ENCODE measurements around the gene MATK. TPM values are rescaled to one million over a fixed set of nuclear protein-coding genes. Genes with fewer than 3 reads are reported as not detected.

MATK gene
- total RNA-seq, 5 donors from 2014 or later (not counting 1 experiment from before 2014, with no cell fraction given), result 9.2 to 41.4 (median 20.6) TPM

- no peak for ATAC-seq (replicated peaks in 1 of 4)
- Mint-ChIP-seq H3K4me3 (no peak overlapping the region), H3K27ac (no peak overlapping the region), H3K4me1 (peaks cover 6 to 22% (median 15%) of the 10 kb centered on the region in 3 donors), H3K36me3 (peaks cover 17% of the 10 kb centered on the region), H3K9me3 (peaks cover 6 to 17% (median 16%) of the 10 kb centered on the region in 3 donors), H3K27me3 (no peaks in the 10 kb centered on the region)
- H3K27me3 ChIP-seq (replicated peaks in 1 of 2; ENCODE audit: control insufficient read depth in 2 of 2, extremely low read depth in 1 of 2, insufficient read depth in 2 of 2, low read length in 1 of 2), result peaks cover 0 to 6% of the 10 kb centered on the region in 2 experiments
- H3K4me1 ChIP-seq (ENCODE audit: control insufficient read depth in 1 of 2, extremely low read depth in 1 of 2, insufficient read depth in 2 of 2, low read length in 2 of 2), result peaks cover 3 to 24% of the 10 kb centered on the region in 2 experiments
- ChIA-PET CTCF (interaction anchor here in 1 of 2 donors (0.6 to 1.2 kb wide), 2 partner anchors 38 to 207 kb away, joined by 3 to 5 read pairs; no protein-coding TSS in a partner anchor), POLR2A (interaction anchor here in 1 of 2 donors (0.6 kb wide), 1 partner anchor 14 kb away, joined by 3 read pairs; no protein-coding TSS in a partner anchor)
- 83% methylated on average over 6 of the region's 9 CpGs for WGBS (ENCODE audit: insufficient coverage)
- H3K4me3 ChIP-seq (ENCODE audit: control insufficient read depth in 1 of 2, extremely low read depth in 1 of 2, low read length in 1 of 2), result no peak overlapping the region
- peaks cover 3% of the 10 kb centered on the region for H3K9me3 ChIP-seq
- no peak for DNase-seq
- peaks cover 8 to 16% of the 10 kb centered on the region in 2 donors for H3K36me3 ChIP-seq (ENCODE audit: control insufficient read depth in 2 of 2, extremely low read depth in 1 of 2, insufficient read depth in 1 of 2, low read length in 1 of 2)
- H3K27ac ChIP-seq (ENCODE audit: low read length), result no peak overlapping the region
Measured at GRCh38 chr19:3780786-3781304, 5.3 kb downstream of the MATK start.

DNA sequence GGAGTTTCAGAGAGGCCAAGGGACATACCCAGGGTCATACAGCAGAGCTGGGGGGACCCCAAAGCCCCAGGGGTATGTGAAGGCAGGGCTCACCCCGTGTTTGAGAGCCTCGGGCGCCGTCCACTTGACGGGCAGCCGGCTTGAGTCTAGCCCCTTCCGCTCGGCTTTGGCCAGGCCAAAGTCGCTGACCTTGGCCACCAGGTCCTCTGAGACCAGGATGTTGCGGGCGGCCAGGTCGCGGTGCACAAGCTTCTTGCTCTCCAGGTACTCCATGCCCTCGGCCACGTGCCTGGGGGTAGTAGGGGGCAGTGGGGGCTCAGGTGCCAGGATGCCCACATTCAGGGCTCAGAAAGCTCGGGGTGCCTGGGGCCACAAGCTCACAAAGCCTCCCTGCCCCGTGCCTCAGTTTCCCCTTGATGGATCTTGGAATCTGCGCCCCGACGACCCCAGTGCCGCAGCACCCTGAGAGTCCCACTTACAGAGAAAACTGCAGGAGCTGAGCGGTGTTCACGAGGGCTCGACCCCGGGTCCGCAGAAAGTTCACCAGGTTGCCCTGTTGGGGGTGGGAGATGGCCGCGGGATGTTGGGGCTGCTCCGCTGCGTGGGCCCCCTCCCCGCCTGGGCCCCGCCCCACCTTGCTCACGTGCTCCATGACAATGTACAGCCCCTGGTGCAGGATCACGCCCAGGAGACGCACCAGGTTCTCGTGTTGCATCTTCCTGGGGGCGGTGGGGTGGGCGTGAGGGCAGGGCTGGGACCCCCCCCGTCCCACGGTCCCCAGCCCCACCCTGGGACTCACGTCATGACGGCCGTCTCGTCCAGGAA lies 7.1 kb downstream of the MATK start:
- POLR2A ChIA-PET, result no interaction called here

DNA sequence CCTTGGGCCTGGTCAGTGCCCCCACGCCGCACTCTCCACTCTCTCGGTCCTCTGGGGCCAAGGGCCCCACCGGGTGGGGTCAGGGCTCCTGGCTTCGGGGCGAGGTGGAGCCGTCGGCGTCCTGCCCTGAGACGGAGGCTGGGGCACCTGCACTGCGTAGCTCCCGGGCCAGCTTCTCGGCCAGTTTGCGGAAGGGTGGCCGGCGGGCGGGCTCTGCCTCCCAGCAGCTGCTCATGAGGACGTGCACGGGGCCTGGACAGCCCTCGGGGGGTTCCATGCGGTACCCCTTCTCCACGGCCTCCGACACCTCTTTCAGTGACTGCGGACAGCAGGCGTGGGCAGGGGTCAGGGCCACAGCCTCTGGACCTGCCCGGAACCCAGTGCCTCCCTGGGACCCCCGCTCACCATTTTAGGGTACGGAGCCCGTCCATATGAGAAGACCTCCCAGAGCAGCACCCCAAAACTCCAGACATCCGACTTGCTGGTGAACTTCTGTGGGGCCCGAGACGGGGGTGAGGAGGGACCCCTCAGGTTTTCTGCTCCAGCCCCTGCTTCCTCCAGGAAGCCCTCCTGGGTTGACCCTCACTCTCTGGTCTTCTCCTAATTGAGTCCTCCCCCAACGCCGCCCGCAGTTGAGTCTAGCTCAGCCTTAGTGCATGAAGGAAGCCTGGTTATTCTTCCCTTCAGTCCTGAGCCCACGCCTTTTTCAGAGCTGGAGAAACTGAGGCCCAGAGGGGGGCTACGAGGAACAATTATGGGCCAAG lies 7.9 kb downstream of the MATK start:
- POLR2A ChIA-PET, result no interaction called here
- Histone ChIP-seq H3K4me3 (ENCODE audit: control insufficient read depth in 1 of 2, extremely low read depth in 1 of 2, low read length in 1 of 2) (no peak overlapping the region), H3K4me1 (ENCODE audit: control insufficient read depth in 1 of 2, extremely low read depth in 1 of 2, insufficient read depth in 2 of 2, low read length in 2 of 2) (peaks cover 0 to 6% of the 10 kb centered on the region in 2 experiments), H3K27ac (ENCODE audit: low read length) (no peak overlapping the region), H3K27me3 (replicated peaks in 1 of 2; ENCODE audit: control insufficient read depth in 2 of 2, extremely low read depth in 1 of 2, insufficient read depth in 2 of 2, low read length in 1 of 2) (no peaks in the 10 kb centered on the region), H3K9me3 (peaks cover 3% of the 10 kb centered on the region), H3K36me3 (ENCODE audit: control insufficient read depth in 2 of 2, extremely low read depth in 1 of 2, insufficient read depth in 1 of 2, low read length in 1 of 2) (peaks cover 3 to 10% of the 10 kb centered on the region in 2 donors)
- Mint-ChIP-seq H3K27ac (no peak overlapping the region), H3K4me1 (peaks cover 4 to 7% (median 7%) of the 10 kb centered on the region in 3 donors), H3K27me3 (no peaks in the 10 kb centered on the region), H3K9me3 (peaks cover 6 to 17% (median 16%) of the 10 kb centered on the region in 3 donors), H3K4me3 (no peak overlapping the region), H3K36me3 (peaks cover 17% of the 10 kb centered on the region)
- WGBS (ENCODE audit: insufficient coverage), result 95% methylated on average over 35 of the region's 37 CpGs
- no peak for DNase-seq
- ATAC-seq (replicated peaks in 1 of 4), result no peak
- CTCF ChIA-PET, result interaction anchor here in 1 of 2 donors (0.6 kb wide), 1 partner anchor 465 kb away, joined by 3 read pairs; no protein-coding TSS in a partner anchor

More for the DNA sequence above, 7.1 kb downstream of the MATK start:
- Mint-ChIP-seq H3K4me1 (peaks cover 4 to 9% (median 6%) of the 10 kb centered on the region in 3 donors), H3K27me3 (no peaks in the 10 kb centered on the region), H3K36me3 (peaks cover 17% of the 10 kb centered on the region), H3K9me3 (peaks cover 6 to 17% (median 16%) of the 10 kb centered on the region in 3 donors), H3K27ac (no peak overlapping the region), H3K4me3 (no peak overlapping the region)
- Histone ChIP-seq H3K36me3 (ENCODE audit: control insufficient read depth in 2 of 2, extremely low read depth in 1 of 2, insufficient read depth in 1 of 2, low read length in 1 of 2) (peaks cover 8 to 16% of the 10 kb centered on the region in 2 donors), H3K9me3 (peaks cover 3% of the 10 kb centered on the region), H3K27me3 (replicated peaks in 1 of 2; ENCODE audit: control insufficient read depth in 2 of 2, extremely low read depth in 1 of 2, insufficient read depth in 2 of 2, low read length in 1 of 2) (no peaks in the 10 kb centered on the region), H3K27ac (ENCODE audit: low read length) (no peak overlapping the region), H3K4me3 (ENCODE audit: control insufficient read depth in 1 of 2, extremely low read depth in 1 of 2, low read length in 1 of 2) (no peak overlapping the region), H3K4me1 (ENCODE audit: control insufficient read depth in 1 of 2, extremely low read depth in 1 of 2, insufficient read depth in 2 of 2, low read length in 2 of 2) (peaks cover 0 to 9% of the 10 kb centered on the region in 2 experiments)
- DNase-seq (no peak), ATAC-seq (replicated peaks in 1 of 4) (no peak)
- 88% methylated on average over 35 of the region's 44 CpGs for WGBS (ENCODE audit: insufficient coverage)
- CTCF ChIA-PET, result interaction anchor here in 1 of 2 donors (0.6 kb wide), 1 partner anchor 464 kb away, joined by 3 read pairs; no protein-coding TSS in a partner anchor

DNA sequence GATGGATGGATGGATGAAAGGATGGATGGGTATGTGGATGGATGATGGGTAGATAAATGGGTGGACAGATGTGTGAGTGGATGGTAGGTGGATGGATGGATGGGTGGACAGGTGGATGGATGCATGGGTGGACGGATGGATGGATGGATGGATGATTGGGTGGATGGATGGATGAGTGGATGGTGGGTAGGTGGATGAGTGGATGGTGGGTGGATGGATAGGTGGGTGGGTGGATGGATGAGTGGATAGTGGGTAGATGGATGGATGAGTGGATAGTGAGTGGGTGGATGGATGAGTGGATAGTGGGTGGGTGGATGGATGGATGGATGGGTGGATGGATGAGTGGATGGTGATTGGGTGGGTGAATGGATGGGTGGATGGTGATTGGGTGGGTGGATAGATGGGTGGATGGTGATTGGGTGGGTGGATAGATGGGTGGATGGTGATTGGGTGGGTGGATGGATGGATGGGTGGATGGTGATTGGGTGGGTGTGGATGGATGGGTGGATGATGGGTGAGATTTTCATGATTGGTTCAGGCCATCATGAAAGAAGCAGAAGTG lies 9.6 kb downstream of the MATK start:
- Mint-ChIP-seq H3K36me3 (peaks cover 3% of the 10 kb centered on the region), H3K4me3 (no peak overlapping the region), H3K9me3 (peaks cover 0 to 8% (median 7%) of the 10 kb centered on the region in 3 donors), H3K27me3 (no peaks in the 10 kb centered on the region), H3K4me1 (peaks cover 4 to 8% (median 7%) of the 10 kb centered on the region in 3 donors), H3K27ac (no peak overlapping the region)
- ATAC-seq (replicated peaks in 1 of 4), result no peak
- POLR2A ChIA-PET, result no interaction called here
- CTCF ChIA-PET, result no interaction called here
- DNase-seq, result no peak
- Histone ChIP-seq H3K4me1 (ENCODE audit: control insufficient read depth in 1 of 2, extremely low read depth in 1 of 2, insufficient read depth in 2 of 2, low read length in 2 of 2) (peaks cover 0 to 4% of the 10 kb centered on the region in 2 experiments), H3K4me3 (ENCODE audit: control insufficient read depth in 1 of 2, extremely low read depth in 1 of 2, low read length in 1 of 2) (no peak overlapping the region), H3K27ac (ENCODE audit: low read length) (no peak overlapping the region), H3K27me3 (replicated peaks in 1 of 2; ENCODE audit: control insufficient read depth in 2 of 2, extremely low read depth in 1 of 2, insufficient read depth in 2 of 2, low read length in 1 of 2) (no peaks in the 10 kb centered on the region), H3K36me3 (ENCODE audit: control insufficient read depth in 2 of 2, extremely low read depth in 1 of 2, insufficient read depth in 1 of 2, low read length in 1 of 2) (no peaks in the 10 kb centered on the region), H3K9me3 (peaks cover 3% of the 10 kb centered on the region)
- WGBS (ENCODE audit: insufficient coverage), result 95% methylated on average over 1 of the region's 1 CpG

DNA sequence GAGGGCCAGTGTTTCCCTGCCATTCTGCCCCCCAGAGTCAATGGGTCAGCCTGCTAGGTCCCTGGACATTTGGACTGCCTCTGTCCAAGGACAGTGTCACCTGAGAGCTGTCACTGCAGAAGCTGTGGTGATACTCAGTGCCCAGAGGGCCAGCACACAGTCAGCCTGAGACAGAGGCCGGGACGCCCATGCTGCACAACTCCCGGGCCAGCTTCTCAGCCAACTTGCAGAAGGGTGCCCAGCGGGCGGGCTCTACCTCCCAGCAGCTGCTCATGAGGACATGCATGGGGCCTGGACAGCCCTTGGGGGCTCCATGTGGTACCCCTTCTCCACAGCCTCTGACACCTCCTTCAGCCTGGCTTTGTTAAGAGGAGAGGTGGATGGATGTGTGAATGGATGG lies 10.3 kb downstream of the MATK start:
- no peak for ATAC-seq (replicated peaks in 1 of 4)
- Histone ChIP-seq H3K4me1 (ENCODE audit: control insufficient read depth in 1 of 2, extremely low read depth in 1 of 2, insufficient read depth in 2 of 2, low read length in 2 of 2) (no peaks in the 10 kb centered on the region), H3K27ac (ENCODE audit: low read length) (no peak overlapping the region), H3K36me3 (ENCODE audit: control insufficient read depth in 2 of 2, extremely low read depth in 1 of 2, insufficient read depth in 1 of 2, low read length in 1 of 2) (no peaks in the 10 kb centered on the region), H3K27me3 (replicated peaks in 1 of 2; ENCODE audit: control insufficient read depth in 2 of 2, extremely low read depth in 1 of 2, insufficient read depth in 2 of 2, low read length in 1 of 2) (no peaks in the 10 kb centered on the region), H3K4me3 (ENCODE audit: control insufficient read depth in 1 of 2, extremely low read depth in 1 of 2, low read length in 1 of 2) (no peak overlapping the region), H3K9me3 (no peaks in the 10 kb centered on the region)
- POLR2A ChIA-PET, result no interaction called here
- WGBS (ENCODE audit: insufficient coverage), result 100% methylated on average over 1 of the region's 5 CpGs
- Mint-ChIP-seq H3K9me3 (peaks cover 0 to under 1% (median 0%) of the 10 kb centered on the region in 3 donors), H3K4me3 (no peak overlapping the region), H3K36me3 (peaks cover 4% of the 10 kb centered on the region), H3K4me1 (peaks cover 0 to 7% (median 3%) of the 10 kb centered on the region in 3 donors), H3K27me3 (no peaks in the 10 kb centered on the region), H3K27ac (no peak overlapping the region)
- DNase-seq, result no peak
- CTCF ChIA-PET, result no interaction called here

- no peak for DNase-seq
- Mint-ChIP-seq H3K36me3 (peaks cover 4% of the 10 kb centered on the region), H3K27ac (no peak overlapping the region), H3K9me3 (no peaks in the 10 kb centered on the region), H3K4me1 (peaks cover 0 to 7% (median 2%) of the 10 kb centered on the region in 3 donors), H3K27me3 (no peaks in the 10 kb centered on the region), H3K4me3 (no peak overlapping the region)
- H3K27ac ChIP-seq (ENCODE audit: low read length), result no peak overlapping the region
- no peak for ATAC-seq (replicated peaks in 1 of 4)
- no peaks in the 10 kb centered on the region for H3K9me3 ChIP-seq
- CTCF ChIA-PET, result no interaction called here
- POLR2A ChIA-PET, result no interaction called here
- H3K4me3 ChIP-seq (ENCODE audit: control insufficient read depth in 1 of 2, extremely low read depth in 1 of 2, low read length in 1 of 2), result no peak overlapping the region
- no peaks in the 10 kb centered on the region for H3K4me1 ChIP-seq (ENCODE audit: control insufficient read depth in 1 of 2, extremely low read depth in 1 of 2, insufficient read depth in 2 of 2, low read length in 2 of 2)
- WGBS (ENCODE audit: insufficient coverage), result 80% methylated on average over 1 of the region's 2 CpGs
- peaks cover 0 to 3% of the 10 kb centered on the region in 2 donors for H3K36me3 ChIP-seq (ENCODE audit: control insufficient read depth in 2 of 2, extremely low read depth in 1 of 2, insufficient read depth in 1 of 2, low read length in 1 of 2)
- H3K27me3 ChIP-seq (replicated peaks in 1 of 2; ENCODE audit: control insufficient read depth in 2 of 2, extremely low read depth in 1 of 2, insufficient read depth in 2 of 2, low read length in 1 of 2), result no peaks in the 10 kb centered on the region
Measured at GRCh38 chr19:3775374-3775711, 10.8 kb downstream of the MATK start.

Data from T-cell (primary cell).